ENCODE results near the gene HDAC5.

HDAC5 gene

GRCh38 chr17:44094701-44095387 is 28.6 kb downstream of the HDAC5 start:
- peak overlapping the region; percentile 90 for H2BK5ac ChIP-seq (ENCODE audit: low read depth, low read length, poor library complexity, severe bottlenecking)
- peak overlapping the region; percentile 75 for H3K4me2 ChIP-seq (ENCODE audit: low read length, poor library complexity, severe bottlenecking)
- WGBS: 93% methylated on average over 7 of the region's 8 CpGs
- peaks cover 40% of the 10 kb centered on the region for H3K4me1 ChIP-seq (ENCODE audit: control insufficient read depth, insufficient read depth, low read depth, low read length)
- H3K14ac ChIP-seq (ENCODE audit: low read length in 2 of 2): no peak overlapping the region
- peaks cover 9% of the 10 kb centered on the region for H3K79me1 ChIP-seq (replicated peaks; ENCODE audit: low read length, poor library complexity, severe bottlenecking)
- peak overlapping the region; percentile 100 for H2BK120ac ChIP-seq (ENCODE audit: low read depth, low read length)
- H4K91ac ChIP-seq (ENCODE audit: low read length): peak overlapping the region; percentile 97
- peak overlapping the region; percentile 84 for H3K9ac ChIP-seq (ENCODE audit: low read length)
- H4K8ac ChIP-seq (ENCODE audit: low read length): peak overlapping the region; percentile 97
- no peaks in the 10 kb centered on the region for H3K27me3 ChIP-seq (ENCODE audit: control insufficient read depth in 1 of 2, insufficient read depth in 1 of 2, low read length in 2 of 2)
- peak overlapping the region in 1 of 2 experiments; percentile 10 for H3K4me3 ChIP-seq (ENCODE audit: insufficient read depth in 1 of 2, low read depth in 1 of 2, low read length in 2 of 2)
- H3K18ac ChIP-seq (ENCODE audit: low read depth in 1 of 2, low read length in 2 of 2): peak overlapping the region; percentile 81 to 95
- peaks cover 29 to 30% of the 10 kb centered on the region in 2 experiments for H3K36me3 ChIP-seq (ENCODE audit: control insufficient read depth in 1 of 2, insufficient read depth in 2 of 2, low read depth in 1 of 2, low read length in 2 of 2)
- peak overlapping the region; percentile 97 for H3K27ac ChIP-seq (ENCODE audit: low read length, poor library complexity, severe bottlenecking)
- peak; percentile 32 for DNase-seq
- H3K23ac ChIP-seq (ENCODE audit: low read length in 2 of 2): no peak overlapping the region
- no peak overlapping the region for H2AFZ ChIP-seq (ENCODE audit: low read depth, low read length)
- H3K4ac ChIP-seq (ENCODE audit: low read depth in 1 of 2, low read length in 2 of 2): peak overlapping the region in 1 of 2 experiments; percentile 74
- H2BK12ac ChIP-seq (ENCODE audit: low read length in 2 of 2): peak overlapping the region; percentile 69 to 96
- H2BK15ac ChIP-seq (ENCODE audit: low read depth, poor library complexity, severe bottlenecking): no peak overlapping the region
- H3K9me3 ChIP-seq (ENCODE audit: control insufficient read depth, low read length): no peaks in the 10 kb centered on the region
- peak overlapping the region; percentile 88 for H2AK5ac ChIP-seq (ENCODE audit: low read length, severe bottlenecking)

- no peak overlapping the region for H3K4me2 ChIP-seq (ENCODE audit: low read length, poor library complexity, severe bottlenecking)
- no peak overlapping the region for H3K23ac ChIP-seq (ENCODE audit: low read length in 2 of 2)
- no peak overlapping the region for H3K4ac ChIP-seq (ENCODE audit: low read depth in 1 of 2, low read length in 2 of 2)
- H4K8ac ChIP-seq (ENCODE audit: low read length): no peak overlapping the region
- peak overlapping the region; percentile 48 for H2AK5ac ChIP-seq (ENCODE audit: low read length, severe bottlenecking)
- H2BK5ac ChIP-seq (ENCODE audit: low read depth, low read length, poor library complexity, severe bottlenecking): peak overlapping the region; percentile 4
- H3K79me1 ChIP-seq (replicated peaks; ENCODE audit: low read length, poor library complexity, severe bottlenecking): peaks cover 5% of the 10 kb centered on the region
- no peak overlapping the region for H3K14ac ChIP-seq (ENCODE audit: low read length in 2 of 2)
- H2BK15ac ChIP-seq (ENCODE audit: low read depth, poor library complexity, severe bottlenecking): peak overlapping the region; percentile 36
- H3K4me3 ChIP-seq (ENCODE audit: insufficient read depth in 1 of 2, low read depth in 1 of 2, low read length in 2 of 2): peak overlapping the region in 1 of 2 experiments; percentile 17
- no peak for DNase-seq
- no peak overlapping the region for H3K9ac ChIP-seq (ENCODE audit: low read length)
- peaks cover 41% of the 10 kb centered on the region for H3K4me1 ChIP-seq (ENCODE audit: control insufficient read depth, insufficient read depth, low read depth, low read length)
- 90% methylated on average over 21 of the region's 21 CpGs for WGBS
- H3K36me3 ChIP-seq (ENCODE audit: control insufficient read depth in 1 of 2, insufficient read depth in 2 of 2, low read depth in 1 of 2, low read length in 2 of 2): peaks cover 28 to 38% of the 10 kb centered on the region in 2 experiments
- no peaks in the 10 kb centered on the region for H3K9me3 ChIP-seq (ENCODE audit: control insufficient read depth, low read length)
- peak overlapping the region; percentile 25 for H4K91ac ChIP-seq (ENCODE audit: low read length)
- H2BK120ac ChIP-seq (ENCODE audit: low read depth, low read length): no peak overlapping the region
- no peak overlapping the region for H2AFZ ChIP-seq (ENCODE audit: low read depth, low read length)
- peak overlapping the region in 1 of 2 experiments; percentile 39 for H3K18ac ChIP-seq (ENCODE audit: low read depth in 1 of 2, low read length in 2 of 2)
- peak overlapping the region in 1 of 2 experiments; percentile 32 for H2BK12ac ChIP-seq (ENCODE audit: low read length in 2 of 2)
- no peak overlapping the region for H3K27ac ChIP-seq (ENCODE audit: low read length, poor library complexity, severe bottlenecking)
- no peaks in the 10 kb centered on the region for H3K27me3 ChIP-seq (ENCODE audit: control insufficient read depth in 1 of 2, insufficient read depth in 1 of 2, low read length in 2 of 2)
These were observed 30.1 kb downstream of the HDAC5 start for GRCh38 chr17:44093231-44093900.

- Histone ChIP-seq H2BK120ac (ENCODE audit: low read depth, low read length) (no peak overlapping the region), H4K91ac (ENCODE audit: low read length) (no peak overlapping the region), H3K18ac (ENCODE audit: low read depth in 1 of 2, low read length in 2 of 2) (no peak overlapping the region), H3K4me1 (ENCODE audit: control insufficient read depth, insufficient read depth, low read depth, low read length) (peaks cover 35% of the 10 kb centered on the region), H2BK5ac (ENCODE audit: low read depth, low read length, poor library complexity, severe bottlenecking) (no peak overlapping the region), H3K27ac (ENCODE audit: low read length, poor library complexity, severe bottlenecking) (no peak overlapping the region), H2BK15ac (ENCODE audit: low read depth, poor library complexity, severe bottlenecking) (no peak overlapping the region), H3K36me3 (ENCODE audit: control insufficient read depth in 1 of 2, insufficient read depth in 2 of 2, low read depth in 1 of 2, low read length in 2 of 2) (peaks cover 32 to 50% of the 10 kb centered on the region in 2 experiments), H3K14ac (ENCODE audit: low read length in 2 of 2) (no peak overlapping the region), H3K4ac (ENCODE audit: low read depth in 1 of 2, low read length in 2 of 2) (no peak overlapping the region), H2AFZ (ENCODE audit: low read depth, low read length) (no peak overlapping the region), H3K9ac (ENCODE audit: low read length) (no peak overlapping the region), H3K4me3 (ENCODE audit: insufficient read depth in 1 of 2, low read depth in 1 of 2, low read length in 2 of 2) (no peak overlapping the region), H2BK12ac (ENCODE audit: low read length in 2 of 2) (no peak overlapping the region), H2AK5ac (ENCODE audit: low read length, severe bottlenecking) (no peak overlapping the region), H3K79me1 (replicated peaks; ENCODE audit: low read length, poor library complexity, severe bottlenecking) (peaks cover 2% of the 10 kb centered on the region), H3K4me2 (ENCODE audit: low read length, poor library complexity, severe bottlenecking) (no peak overlapping the region), H3K27me3 (ENCODE audit: control insufficient read depth in 1 of 2, insufficient read depth in 1 of 2, low read length in 2 of 2) (no peaks in the 10 kb centered on the region), H4K8ac (ENCODE audit: low read length) (no peak overlapping the region), H3K23ac (ENCODE audit: low read length in 2 of 2) (no peak overlapping the region), H3K9me3 (ENCODE audit: control insufficient read depth, low read length) (no peaks in the 10 kb centered on the region)
- WGBS: 95% methylated on average over 11 of the region's 11 CpGs
- DNase-seq: no peak
These were observed 31.4 kb downstream of the HDAC5 start for GRCh38 chr17:44092051-44092450.

Measured in mesenchymal stem cell (in vitro differentiated cells and primary cell).